Measurements from ENCODE around the gene FGFRL1. TPM values are rescaled to one million over a fixed set of nuclear protein-coding genes. Genes with fewer than 3 reads are reported as not detected.

Gene FGFRL1
- total and polyA plus RNA-seq, 3 donors from 2014 or later, result 13.7 to 25.6 (median 14.4) TPM

DNA sequence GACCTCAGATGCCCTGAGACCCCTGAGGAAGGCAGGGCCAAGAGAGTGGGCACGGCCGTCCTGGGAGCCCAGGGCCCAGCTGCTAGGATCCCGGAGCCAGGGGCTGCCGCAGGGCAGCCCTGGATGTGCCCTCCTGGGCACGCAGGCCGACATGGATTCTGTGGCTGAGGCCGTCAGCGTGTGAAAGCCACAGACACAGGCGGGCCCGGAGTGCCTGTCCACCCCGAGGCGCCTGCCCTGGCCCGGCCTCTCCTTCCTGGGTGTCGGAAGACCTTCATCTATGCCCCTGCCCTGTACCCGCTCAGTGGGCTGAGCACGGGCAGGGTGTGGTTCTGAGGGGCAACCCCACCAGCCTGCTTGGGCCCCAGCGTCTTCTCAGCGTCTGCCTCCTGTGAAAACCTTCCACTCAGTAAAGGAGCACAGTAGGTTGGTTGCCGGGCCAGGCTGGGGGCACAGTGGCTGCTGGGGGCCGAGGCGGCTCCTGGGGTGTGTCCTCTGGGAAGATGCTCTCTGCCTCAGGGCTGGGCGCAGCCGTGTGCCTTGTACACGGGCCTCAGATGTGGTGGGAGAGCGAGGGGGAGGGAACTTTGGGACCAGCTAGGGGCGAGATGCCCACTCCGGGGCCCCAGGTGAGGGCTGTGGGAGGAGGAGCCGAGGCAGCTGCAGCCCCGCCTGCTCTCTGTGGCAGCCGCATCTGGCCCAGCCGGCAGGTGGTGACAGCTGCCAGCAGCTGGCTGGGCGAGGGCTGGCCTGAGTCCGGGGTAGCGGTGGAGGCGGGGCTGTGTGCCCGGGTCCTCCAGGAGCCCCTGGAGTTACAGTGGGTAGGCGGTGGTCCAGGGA lies 20.8 kb downstream of the FGFRL1 start:
- Histone ChIP-seq H3K27me3 (no peaks in the 10 kb centered on the region), H3K27ac (no peak overlapping the region), H3K4me3 (no peak overlapping the region), H3K4me1 (peaks cover 13% of the 10 kb centered on the region), H3K36me3 (ENCODE audit: low read depth, missing control alignments) (no peaks in the 10 kb centered on the region), H3K9me3 (no peaks in the 10 kb centered on the region)
- intact Hi-C loops (cut with DNase I; ENCODE audit: low total_unique reads), result no loop called here
- no peak for TF ChIP-seq POLR2A (IDR thresholded peaks at IDR 0.05)
- TF ChIP-seq CTCF (IDR thresholded peaks at IDR 0.05), result no peak
- 75 to 78% methylated on average over 8 to 29 of the region's 37 CpGs for WGBS, 2 donors
- no peak for DNase-seq

GRCh38 chr4:1032861-1033260 lies 21.4 kb downstream of the FGFRL1 start:
- Histone ChIP-seq H3K36me3 (ENCODE audit: low read depth, missing control alignments) (no peaks in the 10 kb centered on the region), H3K4me1 (peaks cover 13% of the 10 kb centered on the region), H3K9me3 (no peaks in the 10 kb centered on the region), H3K27me3 (no peaks in the 10 kb centered on the region), H3K4me3 (no peak overlapping the region), H3K27ac (no peak overlapping the region)
- intact Hi-C loops (cut with DNase I; ENCODE audit: low total_unique reads), result no loop called here
- DNase-seq, result no peak
- 90 to 92% methylated on average over 8 to 10 of the region's 10 CpGs for WGBS, 2 donors
- TF ChIP-seq CTCF (IDR thresholded peaks at IDR 0.05), result no peak

GRCh38 chr4:1033840-1034551 lies 22.6 kb downstream of the FGFRL1 start:
- Histone ChIP-seq H3K4me3 (no peak overlapping the region), H3K4me1 (peaks cover 14% of the 10 kb centered on the region), H3K36me3 (ENCODE audit: low read depth, missing control alignments) (no peaks in the 10 kb centered on the region), H3K27ac (peak overlapping the region in 1 of 2 donors; percentile 53), H3K27me3 (no peaks in the 10 kb centered on the region), H3K9me3 (no peaks in the 10 kb centered on the region)
- intact Hi-C loops (cut with DNase I; ENCODE audit: low total_unique reads), result no loop called here
- TF ChIP-seq POLR2A (IDR thresholded peaks at IDR 0.05) (no peak), CTCF (IDR thresholded peaks at IDR 0.05) (no peak)
- peak; percentile 49 for DNase-seq
- WGBS, 2 donors, result 41 to 63% methylated on average over 17 to 35 of the region's 35 CpGs

DNA sequence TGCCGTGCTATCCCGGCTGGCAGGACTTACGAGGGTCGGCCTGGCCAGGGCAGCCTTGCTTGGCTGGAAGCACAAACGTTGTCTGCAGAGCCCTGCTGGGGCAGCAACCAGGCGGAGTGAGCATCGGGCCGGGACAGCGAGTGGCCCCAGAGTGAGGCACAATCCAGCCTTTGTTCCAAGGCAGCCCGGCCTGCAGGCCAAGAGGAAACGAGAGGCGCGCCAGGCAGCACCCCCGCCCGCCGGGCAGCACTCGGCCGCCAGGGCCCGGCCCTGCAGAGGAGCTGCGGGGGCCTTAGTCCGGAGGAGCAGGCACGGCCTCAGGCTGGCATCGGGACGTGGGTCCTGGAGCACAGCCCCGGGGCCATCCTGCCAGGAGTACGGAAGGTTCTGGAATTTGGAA lies 24.1 kb downstream of the FGFRL1 start:
- Histone ChIP-seq H3K27ac (no peak overlapping the region), H3K4me1 (peaks cover 21% of the 10 kb centered on the region)

More for the DNA sequence above, 24.1 kb downstream of the FGFRL1 start:
- 71 to 90% methylated on average over 5 to 26 of the region's 26 CpGs for WGBS, 2 donors
- no peak overlapping the region for H3K4me3 ChIP-seq
- H3K27me3 ChIP-seq, result no peaks in the 10 kb centered on the region
- TF ChIP-seq POLR2A (IDR thresholded peaks at IDR 0.05) (no peak), CTCF (IDR thresholded peaks at IDR 0.05) (no peak)
- H3K36me3 ChIP-seq (ENCODE audit: low read depth, missing control alignments), result no peaks in the 10 kb centered on the region
- intact Hi-C loops (cut with DNase I; ENCODE audit: low total_unique reads), result no loop called here
- DNase-seq, result peak; percentile 82
- H3K9me3 ChIP-seq, result no peaks in the 10 kb centered on the region

Measured in testis (tissue), 3 donors.